HepG2 (cell line): ENCODE data around the gene GPR62. TPM values are rescaled to one million over a fixed set of nuclear protein-coding genes. Genes with fewer than 3 reads are reported as not detected.
A peak's percentile ranks its signal among the peaks of the same experiment; 100 is the strongest.

ENCODE experiments used
- BCLAF1 ChIP-seq: fragments of 450-650 bp; IDR thresholded peaks from 2 replicates; pipeline ENCODE4 v1.6.1; 2017; ENCODE audit warnings: mild to moderate bottlenecking
- FOXP4 ChIP-seq: sonication (generic); formaldehyde crosslinking; IDR thresholded peaks from 2 replicates; pipeline ENCODE4 v1.4.0; 2020; ENCODE audit warnings: missing genetic modification reagents
- KMT2A ChIP-seq: sonication (generic); formaldehyde crosslinking; IDR thresholded peaks from 2 replicates; pipeline ENCODE4 v1.4.0; 2020; ENCODE audit warnings: missing genetic modification reagents
- MXD1 ChIP-seq: sonication (generic); formaldehyde crosslinking; IDR thresholded peaks from 2 replicates; pipeline ENCODE4 v1.4.0; 2020; ENCODE audit warnings: mild to moderate bottlenecking, missing genetic modification reagents
- NONO ChIP-seq, 2 experiments: fragments of 450-650 bp in 1 of 2; sonication (generic) in 1 of 2; formaldehyde crosslinking in 1 of 2; IDR thresholded peaks in 1 of 2; conservative IDR thresholded peaks in 1 of 2; 2 replicates each; pipeline versions ENCODE4 v1.6.1 to v1.8.0; 2017 to 2022; ENCODE audit warnings: mild to moderate bottlenecking in 1 of 2, missing genetic modification reagents in 1 of 2, moderate library complexity in 1 of 2
- REST ChIP-seq, 2 experiments: IDR thresholded peaks; 2 replicates each; pipeline ENCODE4 v1.6.1; 2011 to 2012; ENCODE audit warnings: low read length in 2 of 2, borderline replicate concordance in 1 of 2, low read depth in 1 of 2, mild to moderate bottlenecking in 1 of 2, moderate library complexity in 1 of 2
- RNF2 ChIP-seq: fragments of 450-650 bp; conservative IDR thresholded peaks from 2 replicates; pipeline ENCODE4 v1.6.1; 2016; ENCODE audit warnings: low read depth
- SIN3A ChIP-seq: IDR thresholded peaks from 2 replicates; pipeline ENCODE4 v1.6.1; 2011; ENCODE audit warnings: low read depth, mild to moderate bottlenecking, control low read depth, low read length, borderline replicate concordance
- ZBTB25 ChIP-seq: IDR thresholded peaks from 2 replicates; pipeline ENCODE4 v1.6.1; 2018; ENCODE audit warnings: missing genetic modification reagents
- ZBTB8A ChIP-seq: sonication (generic); formaldehyde crosslinking; IDR thresholded peaks from 2 replicates; pipeline ENCODE4 v1.4.0; 2020; ENCODE audit warnings: mild to moderate bottlenecking, low read depth, missing genetic modification reagents, borderline replicate concordance
- ZNF143 ChIP-seq: sonication (generic); formaldehyde crosslinking; IDR thresholded peaks from 2 replicates; pipeline ENCODE4 v1.4.0; 2020; ENCODE audit warnings: missing genetic modification reagents
- ZNF180 ChIP-seq: sonication (generic); formaldehyde crosslinking; IDR thresholded peaks from 2 replicates; pipeline ENCODE4 v1.4.0; 2020; ENCODE audit warnings: low read depth, missing genetic modification reagents, borderline replicate concordance
- ZNF350 ChIP-seq: sonication (generic); formaldehyde crosslinking; IDR thresholded peaks from 2 replicates; pipeline ENCODE4 v1.4.0; 2020; ENCODE audit warnings: mild to moderate bottlenecking, low read depth, missing genetic modification reagents, borderline replicate concordance
- ZNF879 ChIP-seq: sonication (generic); formaldehyde crosslinking; IDR thresholded peaks from 2 replicates; pipeline ENCODE4 v1.8.1; 2023; ENCODE audit warnings: missing genetic modification reagents
- polyA plus RNA-seq, 8 experiments: library from polyadenylated mRNA; depleted of rRNA in 3 of 8; stranded (reverse) in 7 of 8; unstranded in 1 of 8; fragments of >200 nt; fragmentation: Illumina TruSeq in 4 of 8; extraction: Trizol in 4 of 8; gene quantifications; 2 replicates each; pipeline versions ENCODE4 v1.2.1 to v1.2.3, GENCODE V29; 2011 to 2016; ENCODE audit warnings: low read depth in 4 of 8, missing spikeins in 1 of 8, mixed read lengths in 1 of 8; ENCODE audit not compliant: insufficient read depth in 1 of 8
- total RNA-seq, 5 experiments: library from RNA; depleted of rRNA; stranded (reverse); fragments of >200 nt; fragmentation: Illumina TruSeq; extraction: Trizol; gene quantifications; 2 replicates each; pipeline ENCODE4 v1.2.3, GENCODE V29; 2016; ENCODE audit warnings: low read depth in 1 of 5

The GPR62 gene
- total and polyA plus RNA-seq, 2 of the 13 experiments (the other 11 are each of a cell fraction or from before 2014, with no cell fraction given): not detected

DNA sequence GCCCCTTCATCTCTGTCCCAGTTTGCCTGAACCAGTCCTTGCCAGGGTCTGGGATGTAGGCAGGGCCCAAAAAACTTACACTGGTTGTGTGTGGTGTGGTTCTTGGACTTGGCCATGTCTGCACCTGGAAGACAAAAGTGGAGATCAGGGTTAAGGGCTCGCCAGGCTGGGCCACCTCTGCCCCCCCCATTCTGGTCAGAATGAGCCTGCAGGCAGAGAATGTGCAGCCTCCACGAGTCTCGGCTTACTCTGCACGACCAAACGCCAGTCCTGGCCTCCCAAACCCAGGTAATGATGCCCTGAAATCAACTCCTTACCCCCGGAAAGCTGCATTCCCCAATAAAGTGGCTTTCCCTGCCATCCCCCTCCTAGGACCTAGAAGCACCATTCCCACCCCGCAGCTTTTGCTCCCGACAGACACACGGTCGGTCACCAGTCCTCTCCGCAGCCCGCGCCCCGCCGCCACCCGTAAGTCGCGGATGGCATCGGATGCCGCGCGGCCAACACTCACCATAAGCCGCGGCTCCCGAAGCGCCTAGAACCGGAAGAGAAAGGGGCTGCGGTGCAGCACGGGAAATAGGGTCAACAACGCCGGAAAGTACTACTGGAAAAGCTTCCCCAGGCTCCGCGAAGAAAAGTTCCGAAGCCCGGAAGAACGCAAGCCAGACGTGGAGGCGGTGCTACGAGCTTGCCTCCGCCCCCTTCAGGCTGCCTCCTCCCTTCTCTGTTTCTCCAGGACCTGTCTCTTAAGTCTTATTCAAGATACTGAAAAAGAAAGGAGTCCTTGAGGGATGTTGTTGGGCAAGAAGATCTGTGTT is 40.4 kb downstream of the GPR62 start, which contains the start of gene RPL29 (continued):
- TF ChIP-seq ZBTB25 (CRISPR knock-in tag) (peak; percentile 97), ZNF879 (CRISPR knock-in tag) (no peak), RNF2 (no peak), BCLAF1 (no peak), KMT2A (peak; percentile 92; the same call in 1 of the 2 replicates), ZBTB8A (peak; percentile 82; the same call in 1 of the 2 replicates), ZNF350 (CRISPR knock-in tag) (peak; percentile 97; the same call in 1 of the 2 replicates), ZNF143 (CRISPR knock-in tag) (peak; percentile 91), NONO (IDR thresholded peaks at IDR 0.05) (no peak), NONO (CRISPR knock-in tag; conservative IDR thresholded peaks at IDR 0.05) (peak; percentile 97), REST (IDR thresholded peaks at IDR 0.05; ENCODE audit: borderline replicate concordance in 1 of 2, low read depth in 1 of 2, low read length in 2 of 2) (peak in 1 of 2 experiments; percentile 70; a peak in 1 of 4 replicates), SIN3A (peak; percentile 95), ZNF180 (CRISPR knock-in tag) (no peak), FOXP4 (CRISPR knock-in tag) (peak; percentile 67; the same call in 1 of the 2 replicates), MXD1 (CRISPR knock-in tag) (peak; percentile 11; the same call in 1 of the 2 replicates)
